NCI-H510A (cell line): ENCODE measurements around the gene CEMIP2.
"Not testable (repeated sequence)": the region's sequence is repeated elsewhere in the genome, so short reads cannot be mapped to it uniquely, and the experiment has no call there.

ENCODE experiments used
- DNase-seq: peaks from one replicate; lab custom pipeline; 2025; lab: John Stamatoyannopoulos, UW

Gene CEMIP2

DNA sequence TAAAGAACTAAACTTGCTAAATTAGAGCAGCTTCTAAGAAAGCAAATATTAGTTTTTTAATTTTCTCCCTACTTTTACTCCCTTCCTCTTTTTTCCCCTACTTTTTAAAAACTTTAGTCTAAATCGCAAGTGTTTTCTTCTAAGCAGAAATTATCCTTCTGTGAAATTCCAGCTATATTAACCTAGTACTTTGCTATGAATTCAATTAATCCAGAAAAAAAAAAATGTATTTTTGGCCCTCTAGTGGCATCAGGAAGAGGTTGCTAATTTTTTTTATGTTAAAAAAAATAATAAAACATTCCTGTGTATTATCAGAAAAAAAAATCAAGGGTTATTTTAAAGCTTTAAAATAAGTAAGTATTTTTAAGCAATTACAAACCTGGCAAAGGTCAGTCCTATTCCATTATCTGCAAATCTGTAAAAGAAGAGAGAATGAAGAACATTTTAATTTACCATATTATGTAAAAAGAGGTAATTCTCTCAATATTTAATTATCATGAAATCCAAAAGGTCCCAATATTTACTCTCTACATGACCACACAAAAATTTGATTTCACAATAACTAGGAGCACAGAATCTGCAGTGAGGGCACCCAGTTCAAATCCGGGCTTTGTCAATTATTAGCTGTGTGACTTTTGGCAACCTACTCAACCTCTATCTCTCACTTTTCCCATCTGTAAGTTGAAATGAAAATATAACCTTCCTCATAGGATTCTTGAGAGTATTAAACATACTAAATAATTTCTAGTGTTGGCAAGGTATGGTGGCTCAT lies 52.0 kb downstream of the CEMIP2 start:
- DNase-seq: no peak

DNA sequence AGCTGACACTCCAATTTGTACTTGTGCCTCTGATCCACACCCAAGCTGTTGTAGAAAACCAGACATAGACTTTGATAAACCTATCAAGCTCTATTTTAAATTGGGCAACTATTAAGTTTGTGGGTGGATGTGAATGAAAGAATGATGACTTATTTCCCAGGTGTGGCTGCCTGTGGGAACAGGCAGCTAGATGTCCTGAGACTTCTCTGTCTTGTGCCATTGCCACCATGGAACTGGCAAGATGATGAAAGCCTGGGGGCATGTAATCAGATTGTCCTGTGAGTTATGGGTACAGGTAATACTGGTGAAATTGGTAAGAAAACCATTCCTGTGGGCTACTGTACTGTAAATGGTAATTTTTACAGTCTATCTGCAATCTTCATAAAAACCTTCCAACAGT lies 57.5 kb downstream of the CEMIP2 start:
- DNase-seq: no peak

DNA sequence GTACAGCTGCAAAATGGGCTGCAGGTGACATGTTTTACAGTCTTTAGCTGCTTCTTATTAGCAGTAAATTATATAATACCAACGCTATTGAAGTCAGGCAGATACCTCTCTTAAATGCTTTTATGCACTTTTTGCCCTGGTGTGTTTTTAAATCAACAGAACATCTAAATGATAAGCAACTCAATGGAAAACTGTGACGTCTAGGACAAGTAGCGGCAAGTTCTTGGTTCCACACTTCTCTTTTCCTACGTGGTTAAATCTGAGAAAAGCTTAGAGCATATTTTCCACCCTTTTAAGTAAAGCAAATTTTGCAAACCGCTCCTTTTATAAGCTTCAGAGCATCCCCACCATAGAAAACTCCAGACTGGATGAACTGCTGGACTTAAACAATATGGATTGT lies 58.1 kb downstream of the CEMIP2 start:
- no peak for DNase-seq

DNA sequence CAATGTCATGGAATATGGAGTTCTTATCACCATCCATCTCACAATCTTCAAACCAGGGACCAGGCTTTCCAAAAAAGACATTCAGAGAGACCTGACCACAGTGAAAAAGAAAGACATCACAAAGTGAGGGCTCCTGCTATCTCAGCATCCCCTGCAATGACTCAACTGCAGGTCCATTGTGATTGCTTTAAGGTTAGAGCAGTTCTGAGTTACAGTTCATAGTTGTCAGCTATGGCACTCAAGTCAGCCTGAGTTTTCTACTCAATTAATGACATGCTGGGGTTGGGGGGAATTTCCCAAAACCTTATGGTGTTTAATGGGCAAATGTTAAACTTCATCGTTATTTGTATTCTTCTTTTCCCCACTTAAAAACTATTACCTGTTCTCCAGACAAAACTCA lies 58.9 kb downstream of the CEMIP2 start:
- no peak for DNase-seq

DNA sequence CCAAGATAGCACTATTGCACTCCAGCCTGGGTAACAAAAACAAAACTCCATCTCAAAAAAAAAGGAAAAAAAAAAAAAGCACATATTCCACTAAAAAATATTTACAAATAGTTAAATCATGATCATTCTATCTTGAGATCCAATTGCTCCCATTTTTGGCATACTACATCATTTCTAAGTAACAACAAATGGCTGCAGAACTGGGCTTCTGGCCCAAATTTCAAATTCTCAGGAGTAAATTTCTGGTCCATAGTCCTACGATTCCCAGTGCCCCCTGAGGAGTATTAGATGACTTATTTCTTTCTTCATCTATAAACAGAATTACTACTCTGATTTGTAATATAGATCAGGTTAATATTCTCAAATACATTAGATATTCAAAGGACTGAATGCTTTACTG lies 62.1 kb downstream of the CEMIP2 start:
- DNase-seq: no peak

DNA sequence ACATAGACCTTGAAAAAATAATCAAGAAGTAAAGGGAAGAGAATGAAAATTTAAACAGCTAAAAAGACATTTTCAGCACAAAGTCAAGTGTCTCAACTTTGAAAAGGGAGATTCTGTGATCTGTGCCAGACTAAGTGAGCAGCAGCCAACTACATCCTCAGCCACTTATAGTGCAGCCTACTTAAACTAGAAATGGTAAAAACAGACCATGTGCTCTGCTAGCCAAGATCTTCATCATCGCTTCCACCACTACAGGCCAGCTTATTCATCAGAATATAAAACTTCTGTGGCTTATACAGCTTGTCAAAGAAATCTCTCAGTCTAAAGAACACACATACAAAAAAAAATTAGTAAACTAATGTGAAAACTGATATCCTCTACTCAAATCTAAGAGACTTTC lies 63.5 kb downstream of the CEMIP2 start:
- no peak for DNase-seq

DNA sequence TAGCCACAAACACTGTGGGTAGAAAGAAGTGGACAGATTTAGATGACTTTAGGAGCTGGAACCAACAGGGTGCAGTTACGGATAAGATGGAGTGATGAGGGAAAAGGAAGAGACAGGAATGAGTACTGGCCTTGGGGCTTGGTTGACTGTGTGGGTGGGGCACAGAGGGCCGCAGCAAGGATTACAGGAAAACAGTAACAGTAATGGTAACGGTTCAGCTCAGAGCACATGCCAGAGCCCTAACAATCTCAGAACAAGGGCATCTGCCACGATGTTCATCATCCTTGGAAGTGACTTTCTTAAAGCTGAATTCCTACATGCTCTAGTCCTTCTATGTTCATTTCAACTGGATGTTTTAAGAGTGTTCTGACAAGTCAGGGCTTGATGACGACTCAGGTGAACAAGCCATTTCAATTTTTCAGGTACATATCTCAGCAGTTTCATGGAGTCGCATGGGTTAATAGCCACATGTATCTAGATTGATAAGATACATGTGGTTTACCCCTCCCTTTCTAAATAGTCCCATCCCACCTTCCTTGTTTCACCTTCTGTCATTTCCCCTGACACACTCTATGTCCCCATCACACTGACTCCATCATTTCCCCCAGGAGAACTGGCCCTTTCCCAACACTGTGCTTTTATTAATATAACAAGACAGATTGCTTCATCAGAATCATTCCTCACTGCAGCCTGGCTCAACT lies 65.0 kb downstream of the CEMIP2 start:
- DNase-seq: no peak

DNA sequence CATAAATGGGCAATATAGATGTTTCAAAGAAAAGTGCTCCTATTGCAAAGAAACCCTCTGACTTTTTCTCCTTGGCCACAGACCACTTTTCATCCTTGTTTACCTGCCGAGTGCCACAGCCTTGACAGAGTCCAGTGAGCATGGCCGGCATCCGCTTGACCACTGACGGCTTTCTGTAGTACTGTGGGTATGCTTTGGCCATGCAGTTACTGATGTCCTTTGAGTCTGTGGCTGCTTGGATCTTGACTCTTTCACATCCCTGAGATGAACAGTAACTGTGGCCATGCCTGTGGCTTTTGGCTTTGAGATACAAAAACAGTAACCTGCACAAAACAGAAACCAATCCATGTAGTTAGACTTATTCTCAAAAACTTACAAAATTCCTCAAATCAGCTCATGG lies 70.4 kb downstream of the CEMIP2 start:
- DNase-seq: no peak

DNA sequence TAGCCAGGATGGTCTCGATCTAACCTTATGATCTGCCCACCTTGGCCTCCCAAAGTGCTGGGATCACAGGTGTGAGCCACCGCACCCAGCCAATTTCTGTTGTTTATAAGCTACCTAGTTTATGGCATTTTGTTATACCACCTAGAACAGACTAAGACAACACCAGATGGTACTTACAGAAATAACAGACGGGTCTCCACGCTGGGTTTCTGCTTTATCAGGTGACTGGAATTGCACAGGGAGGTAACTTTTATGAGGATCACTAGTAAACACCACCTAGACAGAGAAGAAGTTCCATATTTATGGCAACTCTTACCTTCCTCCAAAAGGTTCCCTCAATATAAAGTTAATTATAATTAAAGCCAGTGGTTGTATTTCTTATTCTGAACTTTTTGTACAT lies 74.0 kb downstream of the CEMIP2 start:
- no peak for DNase-seq

DNA sequence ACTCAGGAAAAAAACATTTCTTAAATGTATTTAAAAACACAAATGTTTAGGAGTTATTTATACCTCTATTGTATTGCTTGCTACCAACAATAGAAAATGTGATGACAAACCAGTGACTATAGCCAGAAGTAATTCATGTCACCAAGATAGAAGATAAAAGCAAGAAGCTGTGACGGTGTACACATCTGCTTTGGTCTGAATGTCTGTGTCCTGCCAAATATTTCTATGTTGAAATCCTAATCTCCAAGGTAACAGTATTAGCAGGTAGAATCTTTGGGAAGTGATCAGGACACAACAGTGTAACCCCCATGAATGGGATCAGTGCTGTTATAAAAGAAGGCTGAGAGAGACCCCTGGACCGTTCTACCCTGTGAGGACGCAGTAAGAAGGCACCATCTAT lies 74.7 kb downstream of the CEMIP2 start:
- DNase-seq: no peak

DNA sequence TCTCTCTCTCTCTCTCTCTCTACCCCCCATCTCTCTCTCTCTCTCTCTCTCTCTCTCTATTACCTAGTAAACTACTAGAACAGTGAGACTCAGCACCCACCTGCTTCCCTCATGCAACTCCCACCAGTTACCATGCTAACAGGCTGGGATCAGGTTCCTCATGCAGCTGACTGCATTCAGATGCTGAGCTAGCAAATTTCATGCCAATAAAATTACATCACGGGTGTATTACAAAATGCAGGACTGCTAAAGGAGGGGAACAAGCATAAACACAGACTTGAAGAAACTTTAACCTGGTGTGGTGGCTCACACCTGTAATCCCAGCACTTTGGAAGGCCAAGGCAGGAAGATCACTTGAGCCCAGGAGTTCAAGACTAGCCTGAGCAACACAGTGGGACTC lies 76.0 kb downstream of the CEMIP2 start:
- DNase-seq: no peak

DNA sequence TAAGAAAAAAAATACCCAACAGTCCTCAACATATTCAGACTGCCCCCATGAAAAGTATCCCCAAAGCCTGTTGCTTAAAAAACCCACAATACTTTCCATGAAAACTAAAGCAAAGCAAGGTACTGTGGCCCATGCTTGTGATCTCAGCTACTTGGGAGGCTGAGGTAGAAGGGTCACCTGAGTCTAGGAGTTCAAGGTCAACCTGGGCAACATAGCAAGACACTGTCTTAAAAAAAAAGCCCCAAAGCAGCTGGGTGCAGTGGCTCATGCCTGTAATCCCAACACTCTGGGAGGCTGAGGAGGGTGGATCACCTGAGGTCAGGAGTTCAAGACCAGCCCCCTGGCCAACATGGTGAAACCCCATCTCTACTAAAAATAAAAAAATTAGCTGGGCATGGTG lies 76.7 kb downstream of the CEMIP2 start:
- not testable (repeated sequence) for DNase-seq

DNA sequence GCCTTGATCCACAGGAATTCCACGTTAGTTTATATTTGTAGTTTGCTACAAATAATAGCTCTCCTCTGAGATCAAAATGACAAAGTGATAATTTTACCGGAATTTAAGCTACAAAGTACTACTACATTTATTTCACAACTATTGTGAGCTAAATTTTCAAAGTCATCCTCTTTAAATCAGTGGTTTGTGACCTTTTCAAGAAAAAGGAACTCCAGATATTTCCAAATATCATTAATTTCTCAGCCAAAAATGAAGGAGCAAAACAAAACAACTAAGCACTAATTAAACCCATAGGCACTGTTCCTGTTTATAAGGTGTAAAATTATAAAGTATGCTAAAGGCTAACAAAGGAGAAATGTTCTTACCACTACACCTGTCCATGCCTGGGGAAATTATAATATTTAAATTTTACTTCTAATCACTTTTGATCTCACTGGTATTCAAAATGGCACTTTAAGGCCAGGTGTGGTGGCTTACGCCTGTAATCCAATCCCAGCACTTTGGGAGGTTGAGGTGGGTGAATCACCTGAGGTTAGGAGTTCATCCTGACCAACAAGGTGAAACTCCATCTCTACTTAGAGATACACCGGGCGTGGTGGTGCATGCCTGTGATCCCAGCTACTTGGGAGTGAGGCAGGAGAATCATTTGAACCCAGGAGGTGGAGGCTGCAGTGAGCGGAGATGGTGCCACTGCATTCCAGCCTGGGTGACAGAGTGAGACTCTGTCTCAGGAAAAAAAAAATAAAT lies 77.5 kb downstream of the CEMIP2 start:
- no peak for DNase-seq

DNA sequence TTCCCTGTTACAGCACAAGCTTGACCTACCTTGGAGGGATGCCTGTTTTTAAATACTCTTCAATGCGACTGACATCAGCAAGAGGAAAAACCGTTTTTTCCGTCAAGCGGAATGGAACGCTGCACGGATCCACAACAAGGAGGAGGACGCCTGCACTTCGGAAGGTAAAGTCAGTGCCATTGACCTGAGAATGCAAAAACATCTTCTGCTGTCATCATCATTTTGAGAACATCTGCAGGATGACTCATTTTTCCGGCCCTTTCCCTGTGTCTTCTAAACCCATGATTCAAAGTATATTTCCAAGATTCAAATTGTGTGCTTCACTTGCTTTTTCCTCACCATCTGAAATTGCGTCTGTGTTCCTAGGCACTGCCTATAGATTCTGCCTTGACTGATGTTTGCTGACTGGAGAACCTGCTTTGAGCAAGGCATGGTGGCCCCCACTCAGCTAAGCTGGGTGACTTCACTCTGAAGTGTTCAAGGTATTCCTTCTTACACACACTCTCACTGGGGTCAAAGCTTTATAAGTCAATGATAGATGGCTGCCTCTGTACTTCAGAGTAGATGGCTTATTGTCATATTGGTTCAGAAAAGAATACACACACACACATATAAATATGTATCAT lies 78.1 kb downstream of the CEMIP2 start:
- no peak for DNase-seq

DNA sequence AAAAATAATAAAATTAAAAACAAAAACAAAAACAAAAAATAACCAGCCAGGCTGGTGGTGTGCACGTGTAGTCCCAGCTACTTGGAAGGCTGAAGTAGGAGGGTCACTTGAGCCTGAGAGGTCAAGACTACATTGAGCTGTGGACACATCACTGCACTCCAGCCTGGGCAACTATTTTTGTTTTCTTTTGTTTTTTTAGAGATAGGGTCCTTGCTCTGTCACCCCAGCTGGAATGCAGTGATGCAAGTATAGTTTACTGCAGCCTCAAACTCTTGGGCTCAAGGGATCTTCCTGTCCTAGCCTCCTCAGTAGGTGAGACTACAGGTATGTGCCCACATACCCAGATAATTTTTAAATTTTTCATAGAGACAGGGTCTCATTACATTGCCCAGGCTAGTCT lies 80.6 kb downstream of the CEMIP2 start:
- no peak for DNase-seq

DNA sequence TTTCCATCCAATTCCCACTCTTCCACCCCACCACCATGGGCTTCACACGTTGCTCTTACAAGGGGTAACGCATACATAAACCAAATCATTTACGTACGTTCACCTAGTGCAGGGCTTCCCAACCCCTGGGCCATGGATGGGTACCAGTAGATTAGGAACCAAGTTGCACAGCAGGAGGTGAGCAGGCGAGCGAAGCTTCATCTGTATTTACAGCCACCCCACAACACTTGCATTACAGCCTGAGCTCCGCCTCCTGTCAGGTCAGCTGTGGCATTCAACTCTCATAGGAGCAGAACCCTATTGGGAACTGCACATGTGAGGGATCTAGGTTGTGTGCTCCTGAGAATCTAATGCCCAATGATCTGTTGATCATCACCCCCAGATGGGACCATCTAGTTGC lies 82.3 kb downstream of the CEMIP2 start:
- DNase-seq: no peak

DNA sequence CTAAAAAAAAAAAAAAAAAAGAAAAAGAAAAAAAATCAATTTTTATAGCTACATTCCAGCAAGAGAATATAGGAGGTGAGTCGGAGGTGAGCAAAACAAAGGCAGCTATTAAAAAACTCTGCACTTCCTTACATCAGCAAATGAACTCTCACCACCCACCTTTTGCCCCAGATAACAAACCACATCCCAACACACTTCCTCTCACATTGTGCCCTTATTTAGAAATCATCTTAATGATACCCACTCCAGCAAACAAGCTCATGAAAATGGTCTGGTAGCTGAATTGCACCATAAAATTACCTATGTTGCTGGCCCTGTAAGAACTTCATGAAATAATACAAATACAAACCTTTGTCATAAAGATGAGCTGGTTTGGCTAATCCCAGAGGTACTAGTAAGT lies 82.9 kb downstream of the CEMIP2 start:
- no peak for DNase-seq

DNA sequence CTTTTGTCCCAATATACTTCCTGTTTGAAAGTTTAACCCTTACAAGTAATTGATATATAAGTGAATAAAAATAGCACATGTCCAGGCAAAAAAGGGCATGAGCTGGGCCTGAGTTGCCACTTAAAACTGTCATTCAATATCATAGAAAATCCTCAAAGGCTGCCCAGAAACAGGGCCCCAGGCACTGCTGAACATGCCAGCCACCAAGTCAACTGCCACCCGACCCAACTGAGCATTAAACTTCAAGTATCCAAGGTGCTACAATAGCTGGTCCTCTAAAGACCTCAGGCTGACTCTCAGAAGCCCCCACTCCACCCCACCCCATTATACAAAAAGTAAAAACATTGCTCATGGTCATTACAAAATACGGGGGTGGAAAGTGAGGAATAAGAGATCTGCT lies 83.7 kb downstream of the CEMIP2 start:
- DNase-seq: no peak

DNA sequence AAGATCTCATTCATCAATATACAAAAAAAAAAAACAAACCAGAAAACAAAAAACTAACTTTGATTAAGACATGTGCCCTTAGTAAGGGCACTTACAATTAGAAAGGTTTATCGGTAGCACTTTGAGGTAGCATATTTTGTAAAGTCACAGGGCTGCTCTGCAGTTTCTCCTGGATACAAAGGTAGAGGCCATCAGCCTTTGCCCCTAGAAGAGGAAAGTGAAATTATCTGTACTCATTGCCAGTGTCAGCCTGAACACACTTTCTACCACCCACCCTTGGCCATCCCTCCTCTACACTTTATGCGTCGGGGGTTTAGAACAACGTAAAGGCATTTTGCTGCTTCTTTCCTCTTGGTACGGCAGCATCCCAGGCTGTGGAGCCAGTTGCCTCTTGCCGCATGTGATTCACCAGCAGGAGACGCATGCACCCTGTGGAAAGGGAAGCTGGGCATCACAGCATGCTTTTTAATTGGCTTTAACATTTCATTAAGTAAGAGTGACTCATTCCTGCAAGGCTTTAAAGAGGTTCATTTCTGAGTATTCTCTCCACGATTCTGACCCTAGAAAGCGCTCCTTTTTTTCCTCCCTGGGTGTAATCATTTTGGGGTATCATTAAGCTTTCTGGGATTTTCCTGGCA lies 84.6 kb downstream of the CEMIP2 start:
- DNase-seq: no peak

DNA sequence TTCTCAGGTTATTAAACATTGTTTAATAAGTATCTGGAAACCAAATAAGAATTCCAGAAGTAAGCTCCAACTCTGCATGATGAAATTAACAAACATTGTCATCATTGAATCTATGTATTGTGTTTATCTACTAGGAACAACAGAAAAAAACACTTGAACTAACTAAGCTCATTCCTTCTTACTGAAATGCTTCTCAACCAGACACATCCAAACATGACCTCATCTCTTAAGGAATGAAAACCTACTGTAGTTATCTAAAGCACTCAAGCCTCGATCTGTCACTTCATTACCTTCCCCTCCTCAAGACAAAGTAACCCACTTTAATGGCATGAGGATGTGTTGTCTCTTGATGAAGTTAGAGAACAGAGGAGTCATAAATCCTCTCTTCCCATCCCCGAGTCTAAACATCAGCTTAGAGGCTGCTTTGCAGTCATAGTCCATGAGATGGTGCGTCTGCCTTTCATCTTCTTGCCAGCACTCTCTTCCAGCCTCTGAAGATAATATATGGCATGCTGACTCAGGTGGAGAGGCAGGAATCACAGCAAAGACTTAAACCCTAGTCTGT lies 86.5 kb downstream of the CEMIP2 start:
- DNase-seq: no peak

DNA sequence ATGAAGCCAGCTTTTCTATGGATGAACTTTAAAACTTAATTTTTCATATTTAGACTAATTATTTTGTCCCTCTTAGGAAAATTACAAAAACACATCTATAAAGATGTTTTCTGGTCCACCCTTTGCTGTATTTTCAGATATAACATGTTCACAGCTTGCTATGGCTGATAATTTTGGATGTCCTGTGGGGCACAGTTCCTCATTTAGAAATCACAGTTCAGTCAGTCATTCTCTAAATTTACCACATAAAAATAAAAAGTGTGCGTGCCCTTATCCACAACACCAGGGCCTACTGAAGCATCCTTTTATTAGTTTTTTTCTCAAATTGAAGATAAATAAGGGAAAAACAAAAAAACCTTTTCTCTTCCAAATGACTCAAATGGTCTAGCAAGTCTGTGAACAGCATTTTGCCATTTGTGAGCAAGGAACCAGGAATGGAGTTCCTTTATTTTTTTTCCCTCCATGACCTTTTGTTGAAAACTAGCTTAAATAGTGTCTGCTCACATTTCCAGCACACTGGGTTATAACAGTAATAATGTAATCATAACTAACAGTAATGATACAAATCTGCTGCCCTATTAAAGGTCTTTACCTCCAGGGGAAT lies 87.1 kb downstream of the CEMIP2 start:
- DNase-seq: no peak
